NT2/D1 (cell line): ENCODE data around the gene WDR1.
A peak's percentile ranks its signal among the peaks of the same experiment; 100 is the strongest.

Source experiments
- DNase-seq: peaks from one replicate; pipeline ENCODE4 v3.0.0-alpha.2; 2011; ENCODE audit warnings: low read depth, low spot score
- H3K27me3 ChIP-seq: 2 replicates; pipeline ENCODE4 v1.6.0; 2011; ENCODE audit warnings: mild to moderate bottlenecking; ENCODE audit not compliant: insufficient read length, insufficient read depth
- H3K36me3 ChIP-seq: 2 replicates; pipeline ENCODE4 v1.6.1; 2011; ENCODE audit warnings: mild to moderate bottlenecking, low read length, mixed read lengths; ENCODE audit not compliant: insufficient read depth, insufficient read length
- H3K4me1 ChIP-seq: 2 replicates; pipeline ENCODE4 v1.5.1; 2011; ENCODE audit not compliant: insufficient read depth, insufficient read length
- H3K4me3 ChIP-seq: 2 replicates; pipeline ENCODE4 v1.5.1; 2011; ENCODE audit warnings: low read depth; ENCODE audit not compliant: insufficient read length
- H3K9ac ChIP-seq: 2 replicates; pipeline ENCODE4 v1.6.0; 2011; ENCODE audit warnings: low read depth; ENCODE audit not compliant: insufficient read length
- H3K9me3 ChIP-seq: 2 replicates; pipeline ENCODE4 v1.5.1; 2011; ENCODE audit warnings: mild to moderate bottlenecking, low read length; ENCODE audit not compliant: insufficient read depth
- SUZ12 ChIP-seq: IDR thresholded peaks from 2 replicates; pipeline ENCODE4 v1.6.1; 2011; ENCODE audit not compliant: insufficient read length, insufficient read depth; ENCODE audit errors: extremely low read depth
- YY1 ChIP-seq: IDR thresholded peaks from 2 replicates; pipeline ENCODE4 v1.6.1; 2011; ENCODE audit not compliant: insufficient read length, insufficient read depth
- ZNF274 ChIP-seq: IDR thresholded peaks from 2 replicates; pipeline ENCODE4 v1.6.1; 2011; ENCODE audit warnings: mild to moderate bottlenecking, low read depth, low read length

The WDR1 gene

DNA sequence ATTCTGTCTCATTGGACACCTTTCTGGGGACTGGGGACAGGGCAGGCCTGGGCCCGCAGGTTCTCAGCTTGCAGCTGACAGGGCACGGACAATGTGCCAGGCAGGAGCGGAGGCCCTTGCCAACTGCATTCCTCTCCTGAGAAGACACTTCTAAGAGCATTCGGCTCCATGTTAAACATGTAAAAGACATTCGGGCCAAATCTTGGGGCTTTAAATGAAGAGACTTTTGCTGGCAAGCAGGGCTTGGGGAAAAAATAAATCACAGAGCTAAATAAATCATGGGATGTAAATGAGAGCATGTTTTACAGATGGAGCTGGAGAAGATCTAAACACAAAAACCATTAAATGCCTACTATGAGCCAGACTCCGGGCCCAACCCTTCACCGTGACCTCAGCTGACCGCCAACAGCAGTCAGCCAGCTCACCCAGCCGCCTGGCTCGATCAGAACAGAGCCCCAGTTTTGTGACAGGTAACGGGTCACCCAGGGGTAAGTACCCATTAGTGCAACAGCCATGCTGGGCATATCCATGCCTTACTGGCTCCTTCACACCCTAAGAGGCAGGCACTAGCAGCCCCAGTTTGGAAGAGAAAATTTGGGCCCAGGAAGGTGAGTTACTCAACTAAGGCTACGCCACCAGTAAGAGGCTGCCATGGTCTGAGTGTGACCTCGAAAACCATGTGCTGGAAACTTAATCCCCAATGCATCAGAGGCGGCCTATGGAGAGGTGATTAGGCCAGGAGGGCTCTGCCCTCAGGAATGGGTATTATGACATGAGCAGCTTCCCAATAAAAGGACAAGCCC lies 14.7 kb downstream of the WDR1 start:
- H3K36me3 ChIP-seq, result peaks cover 93% of the 10 kb centered on the region
- H3K4me3 ChIP-seq, result no peak overlapping the region

DNA sequence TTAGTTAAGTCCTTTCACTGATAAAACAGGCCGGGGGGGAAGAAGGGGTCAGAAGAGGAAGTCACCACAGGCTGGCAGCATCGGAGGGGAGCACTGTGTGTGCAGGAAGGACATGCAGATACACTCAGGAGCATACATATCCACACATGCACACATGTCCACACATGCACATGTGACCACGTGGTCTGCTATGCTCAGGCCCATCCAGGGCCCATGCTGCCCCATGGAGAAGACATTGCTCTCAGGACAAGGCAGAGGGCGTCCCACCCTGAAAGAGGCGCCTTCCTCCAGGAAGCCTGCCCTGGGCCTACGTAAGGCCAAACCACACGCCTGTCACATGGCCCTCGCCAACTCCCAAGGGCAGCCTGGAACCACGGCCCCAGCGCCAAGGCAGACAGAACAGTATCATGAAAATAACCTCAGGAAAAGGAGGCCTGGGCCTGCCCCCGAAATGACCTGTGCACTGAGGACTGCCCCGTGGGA lies 15.8 kb downstream of the WDR1 start:
- H3K9ac ChIP-seq, result peak overlapping the region; percentile 13
- TF ChIP-seq SUZ12 (no peak), YY1 (no peak), ZNF274 (no peak)
- H3K9me3 ChIP-seq, result no peaks in the 10 kb centered on the region
- peaks cover 33% of the 10 kb centered on the region for H3K4me1 ChIP-seq
- H3K27me3 ChIP-seq, result no peaks in the 10 kb centered on the region
- no peak for DNase-seq
- H3K4me3 ChIP-seq, result no peak overlapping the region
- peaks cover 99% of the 10 kb centered on the region for H3K36me3 ChIP-seq

More for the DNA sequence above, 14.7 kb downstream of the WDR1 start:
- no peaks in the 10 kb centered on the region for H3K27me3 ChIP-seq
- TF ChIP-seq ZNF274, result no peak
- no peak for TF ChIP-seq SUZ12
- no peak for TF ChIP-seq YY1
- H3K9me3 ChIP-seq, result no peaks in the 10 kb centered on the region
- H3K9ac ChIP-seq, result no peak overlapping the region
- no peak for DNase-seq
- H3K4me1 ChIP-seq, result peaks cover 34% of the 10 kb centered on the region

DNA sequence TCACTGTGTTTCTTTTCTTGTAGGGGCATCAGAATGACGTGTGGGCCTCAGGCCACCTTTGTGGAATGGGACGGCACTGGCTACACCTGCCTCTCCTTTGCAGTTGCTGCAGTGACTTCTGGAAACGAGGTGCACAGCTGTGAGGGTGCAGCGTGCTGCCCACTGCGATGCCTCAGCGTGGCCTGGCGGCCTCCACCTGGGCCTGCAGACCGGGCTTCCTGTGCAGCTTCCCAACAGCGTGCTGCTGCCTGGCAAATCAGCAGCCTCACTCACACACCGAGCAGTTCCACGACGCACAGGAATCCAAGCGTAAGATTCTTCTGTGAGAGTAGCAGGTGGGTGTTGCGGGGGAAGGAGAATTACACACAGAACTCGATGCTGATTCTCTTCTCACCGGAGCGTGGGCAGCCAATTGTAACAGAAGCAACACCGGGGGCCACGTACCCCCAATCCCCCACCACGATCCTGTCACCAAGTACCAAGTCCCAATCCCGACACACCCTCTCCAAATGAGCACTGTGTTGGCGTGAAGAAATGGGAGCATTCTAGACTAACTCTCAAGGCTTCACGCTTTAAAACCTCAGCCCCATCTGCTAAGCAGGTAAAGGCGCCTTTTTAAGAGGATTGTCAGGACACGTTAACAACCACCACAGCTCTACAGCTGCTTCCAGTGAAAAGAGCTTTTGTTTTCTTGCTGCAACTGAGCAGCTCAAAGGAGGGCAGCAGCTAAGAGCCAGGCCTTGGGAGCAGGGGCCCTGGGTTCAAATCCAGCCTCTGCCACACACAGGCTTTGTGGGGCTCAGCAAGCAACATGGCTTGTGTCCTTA lies 16.9 kb downstream of the WDR1 start:
- Histone ChIP-seq H3K4me3 (no peak overlapping the region), H3K27me3 (no peaks in the 10 kb centered on the region), H3K9ac (no peak overlapping the region), H3K9me3 (no peaks in the 10 kb centered on the region), H3K4me1 (peaks cover 28% of the 10 kb centered on the region), H3K36me3 (peaks cover 99% of the 10 kb centered on the region)
- no peak for TF ChIP-seq YY1
- no peak for TF ChIP-seq ZNF274
- TF ChIP-seq SUZ12, result no peak
- DNase-seq, result no peak

DNA sequence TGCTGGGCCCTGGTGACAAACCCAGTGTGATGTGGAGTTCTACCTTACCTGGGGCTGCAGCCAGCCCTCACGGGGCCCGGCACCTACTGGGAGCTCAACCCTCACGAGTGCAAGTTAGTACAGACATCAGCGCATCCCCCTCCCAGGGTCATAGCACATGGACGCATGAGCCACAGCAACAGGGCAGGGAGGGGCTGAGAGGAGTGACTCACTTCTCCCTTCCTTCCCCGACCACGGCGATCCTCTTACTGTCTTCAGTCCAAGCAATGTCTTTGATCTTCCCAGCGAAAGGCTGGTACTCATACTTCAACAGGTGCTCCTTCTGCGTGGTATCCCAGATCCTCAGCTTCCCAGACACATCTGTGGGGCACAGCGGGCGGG lies 17.8 kb downstream of the WDR1 start:
- H3K27me3 ChIP-seq, result no peaks in the 10 kb centered on the region
- H3K9me3 ChIP-seq, result no peaks in the 10 kb centered on the region
- H3K4me1 ChIP-seq, result peaks cover 32% of the 10 kb centered on the region
- no peak overlapping the region for H3K4me3 ChIP-seq
- H3K36me3 ChIP-seq, result peaks cover 99% of the 10 kb centered on the region
- TF ChIP-seq ZNF274, result no peak
- no peak for TF ChIP-seq YY1
- no peak for TF ChIP-seq SUZ12
- no peak for DNase-seq
- H3K9ac ChIP-seq, result no peak overlapping the region

DNA sequence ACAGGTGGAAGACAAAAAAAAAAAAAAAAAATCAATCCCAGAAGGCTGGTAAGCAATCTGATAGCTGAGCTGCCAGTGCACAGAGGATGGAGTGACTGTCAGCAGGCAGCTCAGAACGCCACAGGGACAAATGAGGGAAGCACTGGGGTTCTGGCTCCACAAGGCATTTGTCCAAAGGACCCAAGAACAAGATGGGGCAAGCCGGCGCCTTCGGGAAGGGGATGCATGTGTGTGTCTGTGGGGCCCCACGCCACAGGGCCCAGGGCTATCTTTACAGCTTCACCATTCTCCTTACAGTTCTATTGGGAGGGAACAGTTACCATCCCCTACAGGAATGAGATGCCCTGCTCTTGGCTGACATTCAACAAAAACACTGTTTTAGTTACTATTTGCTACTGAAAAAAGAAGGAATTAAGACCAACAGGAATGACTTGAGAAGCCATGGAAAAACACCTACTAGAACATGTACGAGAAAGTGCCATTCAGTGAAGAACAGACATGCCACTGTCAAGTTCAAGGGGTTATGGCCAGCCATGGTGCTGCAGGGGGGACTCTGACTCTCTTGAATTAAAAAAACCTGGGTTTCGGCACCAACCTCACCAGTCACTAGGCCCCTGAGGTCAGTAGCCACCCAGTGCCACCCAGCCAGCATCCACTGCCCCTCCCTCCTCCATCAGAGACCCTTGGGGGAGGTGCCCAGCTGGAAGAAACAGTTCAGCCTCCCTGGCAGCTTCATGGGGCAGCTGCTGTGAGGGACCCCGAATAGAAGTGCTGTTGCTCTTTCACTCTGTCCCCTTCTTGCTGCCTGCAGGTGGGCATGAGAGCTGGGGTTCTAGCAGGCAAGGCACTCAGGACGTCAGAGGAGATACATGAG lies 18.5 kb downstream of the WDR1 start:
- Histone ChIP-seq H3K9me3 (no peaks in the 10 kb centered on the region), H3K9ac (no peak overlapping the region), H3K4me1 (peaks cover 36% of the 10 kb centered on the region), H3K4me3 (no peak overlapping the region), H3K27me3 (no peaks in the 10 kb centered on the region), H3K36me3 (peaks cover 99% of the 10 kb centered on the region)
- TF ChIP-seq YY1, result no peak
- no peak for TF ChIP-seq SUZ12
- TF ChIP-seq ZNF274, result no peak
- no peak for DNase-seq

DNA sequence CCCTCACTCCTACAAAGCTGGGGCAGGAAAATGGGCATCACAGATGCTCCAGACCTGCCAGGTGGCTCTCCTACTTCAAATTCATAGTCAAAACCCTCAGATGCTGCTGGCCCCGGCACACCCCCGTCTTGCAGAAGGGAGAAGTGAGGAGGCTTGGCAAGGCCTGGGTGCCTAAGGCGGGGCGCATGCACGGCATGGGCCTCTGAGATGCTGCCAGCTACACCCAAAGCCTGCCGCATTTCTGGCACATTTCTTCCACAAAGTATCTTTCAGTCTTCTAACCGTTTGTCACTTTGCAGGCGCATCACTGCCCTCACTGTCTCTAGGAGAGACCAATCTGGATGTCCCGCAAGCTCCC lies 19.6 kb downstream of the WDR1 start:
- Histone ChIP-seq H3K9ac (peak overlapping the region; percentile 26), H3K9me3 (no peaks in the 10 kb centered on the region), H3K27me3 (no peaks in the 10 kb centered on the region), H3K36me3 (peaks cover 99% of the 10 kb centered on the region), H3K4me1 (peaks cover 38% of the 10 kb centered on the region), H3K4me3 (no peak overlapping the region)
- DNase-seq, result no peak
- TF ChIP-seq ZNF274 (no peak), YY1 (no peak), SUZ12 (no peak)
